Loucy (cell line): Measurements from ENCODE around the gene LRBA.

Source experiments
- H2AFZ ChIP-seq: fragments of 200-600 bp; sonication (generic); 2 replicates; pipeline ENCODE4 v1.6.0; 2016; ENCODE audit warnings: antibody characterized with exemption, mild to moderate bottlenecking, low read length, moderate library complexity
- H3F3A ChIP-seq: fragments of 200-600 bp; 2 replicates; pipeline ENCODE4 v1.6.0; 2016; ENCODE audit warnings: antibody characterized with exemption, low read depth, mild to moderate bottlenecking
- H3K27me3 ChIP-seq: fragments of 200-600 bp; sonication (generic); 2 replicates; pipeline ENCODE4 v1.6.1; 2014; ENCODE audit warnings: low read length, mild to moderate bottlenecking; ENCODE audit not compliant: insufficient read depth, poor library complexity, severe bottlenecking
- H3K36me3 ChIP-seq: fragments of 200-600 bp; sonication (generic); 2 replicates; pipeline ENCODE4 v1.6.1; 2016; ENCODE audit warnings: low read length; ENCODE audit not compliant: insufficient read depth
- H3K4me1 ChIP-seq: fragments of 200-600 bp; sonication (generic); 2 replicates; pipeline ENCODE4 v1.5.1; 2014; ENCODE audit warnings: low read length, mild to moderate bottlenecking; ENCODE audit not compliant: insufficient read depth, poor library complexity, severe bottlenecking
- H3K4me2 ChIP-seq: fragments of 200-600 bp; sonication (generic); 2 replicates; pipeline ENCODE4 v1.6.0; 2014; ENCODE audit warnings: antibody characterized with exemption, low read length, low read depth, mild to moderate bottlenecking; ENCODE audit not compliant: poor library complexity, severe bottlenecking
- H3K4me3 ChIP-seq: fragments of 200-600 bp; sonication (generic); 2 replicates; pipeline ENCODE4 v1.5.1; 2014; ENCODE audit warnings: low read length, mild to moderate bottlenecking, mixed read lengths; ENCODE audit not compliant: poor library complexity, severe bottlenecking
- H3K79me2 ChIP-seq: fragments of 200-600 bp; sonication (generic); 2 replicates; pipeline ENCODE4 v1.6.1; 2014; ENCODE audit warnings: low read length; ENCODE audit not compliant: insufficient read depth
- H3K9ac ChIP-seq: fragments of 200-600 bp; sonication (generic); 2 replicates; pipeline ENCODE4 v1.6.0; 2014; ENCODE audit warnings: mild to moderate bottlenecking, low read depth, low read length, moderate library complexity; ENCODE audit not compliant: poor library complexity, severe bottlenecking
- H3K9me2 ChIP-seq: fragments of 200-600 bp; sonication (generic); replicated peaks from 2 replicates; pipeline ENCODE4 v1.6.1; 2016; ENCODE audit warnings: low read depth, low read length, mixed read lengths
- H3K9me3 ChIP-seq: fragments of 200-600 bp; sonication (generic); 2 replicates; pipeline ENCODE4 v1.6.1; 2014; ENCODE audit warnings: mild to moderate bottlenecking, antibody characterized with exemption, low read length, low read depth; ENCODE audit not compliant: insufficient read depth
- H4K20me1 ChIP-seq: fragments of 200-600 bp; sonication (generic); 2 replicates; pipeline ENCODE4 v1.6.0; 2014; ENCODE audit warnings: antibody characterized with exemption, low read length, mild to moderate bottlenecking; ENCODE audit not compliant: insufficient read depth, poor library complexity, severe bottlenecking
- CTCF ChIP-seq: fragments of 200-600 bp; sonication (generic); conservative IDR thresholded peaks from 2 replicates; pipeline ENCODE4 v1.5.1; 2014; ENCODE audit warnings: mild to moderate bottlenecking, antibody characterized with exemption, low read length
- EZH2phosphoT487 ChIP-seq: fragments of 200-600 bp; IDR thresholded peaks from 2 replicates; pipeline ENCODE4 v1.6.1; 2018; ENCODE audit warnings: antibody characterized with exemption, mild to moderate bottlenecking, moderate library complexity, borderline replicate concordance

LRBA gene

GRCh38 chr4:150680651-150681050 is 334.4 kb downstream of the LRBA start:
- H3K36me3 ChIP-seq: peaks cover 14% of the 10 kb centered on the region; the same call in 1 of the 2 replicates
- H3K4me3 ChIP-seq: no peak overlapping the region
- no peaks in the 10 kb centered on the region for H4K20me1 ChIP-seq
- H3K4me2 ChIP-seq: no peak overlapping the region
- no peak overlapping the region for H3K9ac ChIP-seq
- H3K9me2 ChIP-seq: no peaks in the 10 kb centered on the region
- H3K79me2 ChIP-seq: no peaks in the 10 kb centered on the region
- H3K27me3 ChIP-seq: no peaks in the 10 kb centered on the region
- H3F3A ChIP-seq: no peaks in the 10 kb centered on the region
- H3K4me1 ChIP-seq: no peaks in the 10 kb centered on the region
- no peak overlapping the region for H2AFZ ChIP-seq
- no peak for TF ChIP-seq EZH2phosphoT487
- no peak for TF ChIP-seq CTCF
- no peaks in the 10 kb centered on the region for H3K9me3 ChIP-seq

GRCh38 chr4:150679765-150680343 is 335.2 kb downstream of the LRBA start:
- Histone ChIP-seq H3F3A (no peaks in the 10 kb centered on the region), H3K27me3 (no peaks in the 10 kb centered on the region), H4K20me1 (no peaks in the 10 kb centered on the region), H2AFZ (no peak overlapping the region), H3K9me3 (no peaks in the 10 kb centered on the region), H3K4me3 (no peak overlapping the region), H3K79me2 (no peaks in the 10 kb centered on the region), H3K36me3 (peaks cover 14% of the 10 kb centered on the region; the same call in 1 of the 2 replicates), H3K4me2 (no peak overlapping the region), H3K9me2 (no peaks in the 10 kb centered on the region), H3K9ac (no peak overlapping the region), H3K4me1 (no peaks in the 10 kb centered on the region)
- TF ChIP-seq CTCF: no peak
- TF ChIP-seq EZH2phosphoT487: no peak

- no peak overlapping the region for H3K4me2 ChIP-seq
- no peaks in the 10 kb centered on the region for H3K4me1 ChIP-seq
- H4K20me1 ChIP-seq: no peaks in the 10 kb centered on the region
- H2AFZ ChIP-seq: no peak overlapping the region
- no peaks in the 10 kb centered on the region for H3K9me2 ChIP-seq
- no peaks in the 10 kb centered on the region for H3K27me3 ChIP-seq
- TF ChIP-seq CTCF (no peak), EZH2phosphoT487 (no peak)
- no peaks in the 10 kb centered on the region for H3K79me2 ChIP-seq
- no peaks in the 10 kb centered on the region for H3F3A ChIP-seq
- H3K9me3 ChIP-seq: no peaks in the 10 kb centered on the region
- no peak overlapping the region for H3K4me3 ChIP-seq
- peaks cover 14% of the 10 kb centered on the region; the same call in 1 of the 2 replicates for H3K36me3 ChIP-seq
- no peak overlapping the region for H3K9ac ChIP-seq
Measured at GRCh38 chr4:150679018-150679764, 335.9 kb downstream of the LRBA start.
